HepG2 (cell line): ENCODE results near the gene NDUFB5. TPM values are rescaled to one million over a fixed set of nuclear protein-coding genes. Genes with fewer than 3 reads are reported as not detected.

Experiments
- ATAC-seq: fragments of 200-7000 bp; cut with Tn5 transposase; 3 replicates; pipeline ENCODE4 v1.9.1; 2020; ENCODE audit warnings: mild to moderate bottlenecking, moderate library complexity
- BruUV-seq: library from RNA; stranded (reverse); fragments of 400-500 nt; replicated peaks from 2 replicates; lab custom pipeline; 2021; lab: Mats Ljungman, UMichigan
- CTCF ChIA-PET: fragments of 300-600 bp; formaldehyde crosslinking; extraction: SDS; loops from one replicate; lab custom pipeline; 2021; ENCODE audit warnings: low total read pairs, inconsistent platforms, low intra/inter-chr PET ratio; lab: Yijun Ruan, JAX
- POLR2A ChIA-PET: fragments of 350-600 bp; sonication (Branson Sonifier 250); formaldehyde crosslinking; loops from one replicate; lab custom pipeline; 2020; ENCODE audit warnings: antibody characterized with exemption, inconsistent platforms; lab: Yijun Ruan, JAX
- DNase-seq: peaks from one replicate; pipeline ENCODE4 v3.0.0-alpha.2; 2015; ENCODE audit warnings: low spot score
- FAIRE-seq: peaks from 3 replicates; lab custom pipeline; 2011; peaks lifted over from hg19 to GRCh38; lab: Jason Lieb, UNC
- H2AFZ ChIP-seq: one replicate; pipeline ENCODE4 v1.6.1; 2011; ENCODE audit warnings: low read length, inconsistent platforms
- H3K27ac ChIP-seq: fragments of 300-600 bp; 3 replicates; pipeline ENCODE4 v1.8.0; 2011; ENCODE audit warnings: mixed run types, mild to moderate bottlenecking, mixed read lengths, low read length, inconsistent platforms; ENCODE audit not compliant: insufficient read depth; ENCODE audit errors: extremely low read length
- H3K27me3 ChIP-seq, 2 experiments: fragments of 200-600 bp in 1 of 2; 2 replicates in 1 of 2; 3 replicates in 1 of 2; pipeline versions ENCODE4 v1.6.0 to v1.8.0; 2011; ENCODE audit warnings: low read length in 2 of 2, mild to moderate bottlenecking in 2 of 2, moderate library complexity in 2 of 2, inconsistent platforms in 1 of 2; ENCODE audit not compliant: insufficient read depth in 2 of 2, control insufficient read depth in 1 of 2
- H3K36me3 ChIP-seq, 2 experiments: fragments of 200-600 bp in 1 of 2; replicated peaks in 1 of 2; 2 replicates in 1 of 2; 3 replicates in 1 of 2; pipeline versions ENCODE4 v1.5.1 to v1.8.0; 2011; ENCODE audit warnings: low read length in 2 of 2, inconsistent platforms in 1 of 2; ENCODE audit not compliant: insufficient read depth in 2 of 2, control insufficient read depth in 1 of 2
- H3K4me1 ChIP-seq: 2 replicates; pipeline ENCODE4 v1.5.1; 2012; ENCODE audit warnings: low read length, inconsistent platforms; ENCODE audit not compliant: insufficient read depth
- H3K4me2 ChIP-seq: 2 replicates; pipeline ENCODE4 v1.6.0; 2011; ENCODE audit warnings: low read depth, low read length, inconsistent platforms
- H3K4me3 ChIP-seq, 3 experiments: fragments of 200-600 bp in 1 of 3; sonication (generic), shearing (Covaris generic) in 1 of 3; replicated peaks in 1 of 3; 2 replicates each; pipeline ENCODE4 v1.5.1; 2011 to 2016; ENCODE audit warnings: low read length in 3 of 3, inconsistent platforms in 2 of 3, low read depth in 2 of 3, mild to moderate bottlenecking in 2 of 3, control low read depth in 1 of 3, mixed read lengths in 1 of 3; ENCODE audit not compliant: insufficient read depth in 1 of 3
- H3K79me2 ChIP-seq: one replicate; pipeline ENCODE4 v1.6.1; 2011; ENCODE audit warnings: low read length, inconsistent platforms; ENCODE audit not compliant: insufficient read depth
- H3K9ac ChIP-seq: 2 replicates; pipeline ENCODE4 v1.6.0; 2011; ENCODE audit warnings: mild to moderate bottlenecking, low read depth, low read length, inconsistent platforms; ENCODE audit not compliant: insufficient read depth
- H3K9me3 ChIP-seq: 2 replicates; pipeline ENCODE4 v1.5.1; 2012; ENCODE audit warnings: mild to moderate bottlenecking, low read length
- H4K20me1 ChIP-seq: 2 replicates; pipeline ENCODE4 v1.6.0; 2011; ENCODE audit warnings: inconsistent platforms, mild to moderate bottlenecking, low read length, moderate library complexity; ENCODE audit not compliant: insufficient read depth
- CBX5 ChIP-seq: sonication (generic); formaldehyde crosslinking; IDR thresholded peaks from 2 replicates; pipeline ENCODE4 v1.4.0; 2020; ENCODE audit warnings: missing genetic modification reagents, borderline replicate concordance
- CHCHD3 ChIP-seq: sonication (generic); formaldehyde crosslinking; IDR thresholded peaks from 2 replicates; pipeline ENCODE4 v1.8.0; 2022; ENCODE audit warnings: mild to moderate bottlenecking, missing genetic modification reagents, moderate library complexity
- CREB3 ChIP-seq: sonication (generic); formaldehyde crosslinking; IDR thresholded peaks from 2 replicates; pipeline ENCODE4 v1.5.0; 2020; ENCODE audit warnings: missing genetic modification reagents
- FOXO1 ChIP-seq: sonication (generic); formaldehyde crosslinking; IDR thresholded peaks from 2 replicates; pipeline ENCODE4 v1.4.0; 2020; ENCODE audit warnings: missing genetic modification reagents
- GPN1 ChIP-seq: sonication (generic); formaldehyde crosslinking; IDR thresholded peaks from 2 replicates; pipeline ENCODE4 v1.5.1; 2020; ENCODE audit warnings: missing genetic modification reagents, borderline replicate concordance
- HIVEP1 ChIP-seq: sonication (generic); formaldehyde crosslinking; IDR thresholded peaks from 2 replicates; pipeline ENCODE4 v1.4.0; 2020; ENCODE audit warnings: mild to moderate bottlenecking, missing genetic modification reagents
- KLF13 ChIP-seq: sonication (generic); formaldehyde crosslinking; IDR thresholded peaks from 2 replicates; pipeline ENCODE4 v1.4.0; 2020; ENCODE audit warnings: mild to moderate bottlenecking, missing genetic modification reagents
- KLF6 ChIP-seq: IDR thresholded peaks from 2 replicates; pipeline ENCODE4 v1.8.0; 2016; ENCODE audit warnings: missing biosample characterization, missing genetic modification reagents
- LCORL ChIP-seq, 2 experiments: fragments of 450-650 bp in 1 of 2; sonication (generic) in 1 of 2; formaldehyde crosslinking in 1 of 2; IDR thresholded peaks; 2 replicates each; pipeline versions ENCODE4 v1.5.0 to v1.6.1; 2017 to 2020; ENCODE audit warnings: antibody characterized with exemption in 1 of 2, missing genetic modification reagents in 1 of 2
- PAX8 ChIP-seq: sonication (generic); formaldehyde crosslinking; IDR thresholded peaks from 2 replicates; pipeline ENCODE4 v1.8.0; 2022; ENCODE audit warnings: mild to moderate bottlenecking, missing genetic modification reagents, borderline replicate concordance
- TAF1 ChIP-seq: sonication (generic); formaldehyde crosslinking; IDR thresholded peaks from 2 replicates; pipeline ENCODE4 v1.4.0; 2020; ENCODE audit warnings: missing genetic modification reagents
- THAP8 ChIP-seq: sonication (generic); formaldehyde crosslinking; IDR thresholded peaks from 2 replicates; pipeline ENCODE4 v1.5.1; 2020; ENCODE audit warnings: missing genetic modification reagents, mild to moderate bottlenecking, borderline replicate concordance
- U2AF2 ChIP-seq: fragments of 200-400 bp; formaldehyde crosslinking; IDR thresholded peaks from 2 replicates; pipeline ENCODE4 v1.6.1; 2017; ENCODE audit warnings: low read depth, mild to moderate bottlenecking, low read length
- UBTF ChIP-seq: sonication (generic); formaldehyde crosslinking; IDR thresholded peaks from 2 replicates; pipeline ENCODE4 v1.4.0; 2020; ENCODE audit warnings: mild to moderate bottlenecking, missing genetic modification reagents
- ZNF792 ChIP-seq: IDR thresholded peaks from 2 replicates; pipeline ENCODE4 v1.6.1; 2016
- ZSCAN9 ChIP-seq: IDR thresholded peaks from 2 replicates; pipeline ENCODE4 v1.6.1; 2016; ENCODE audit warnings: borderline replicate concordance
- WGBS: methylation state at CpG from one replicate; pipeline ENCODE4 v1.1.6; 2017; ENCODE audit warnings: low lambda C conversion rate; 5-methylcytosine and 5-hydroxymethylcytosine counted together
- in situ Hi-C: cut with HindIII; loops from 2 replicates; pipeline ENCODE4 v1.10.0; 2017; ENCODE audit warnings: low pct_unique_long_range_greater_than_20kb; ENCODE audit not compliant: extremely low pct_ligation_motif_present
- intact Hi-C: fragments of 100-400 bp; cut with micrococcal nuclease; formaldehyde crosslinking; loops from one replicate; pipeline ENCODE4 v1.10.0; 2022; ENCODE audit not compliant: unreplicated experiment
- polyA plus RNA-seq, 8 experiments: library from polyadenylated mRNA; depleted of rRNA in 3 of 8; stranded (reverse) in 7 of 8; unstranded in 1 of 8; fragments of >200 nt; fragmentation: Illumina TruSeq in 4 of 8; extraction: Trizol in 4 of 8; gene quantifications; 2 replicates each; pipeline versions ENCODE4 v1.2.1 to v1.2.3, GENCODE V29; 2011 to 2016; ENCODE audit warnings: low read depth in 4 of 8, missing spikeins in 1 of 8, mixed read lengths in 1 of 8; ENCODE audit not compliant: insufficient read depth in 1 of 8
- total RNA-seq, 5 experiments: library from RNA; depleted of rRNA; stranded (reverse); fragments of >200 nt; fragmentation: Illumina TruSeq; extraction: Trizol; gene quantifications; 2 replicates each; pipeline ENCODE4 v1.2.3, GENCODE V29; 2016; ENCODE audit warnings: low read depth in 1 of 5
- TF ChIP-seq, protein P1 (sequence below): IDR thresholded peaks from 2 replicates; pipeline ENCODE4 v1.6.1; 2016; ENCODE audit warnings: mild to moderate bottlenecking

NDUFB5 gene
- total and polyA plus RNA-seq, 2 of the 13 experiments (the other 11 are each of a cell fraction or from before 2014, with no cell fraction given): 43.3 to 120 TPM

GRCh38 chr3:179653096-179653797, 48.7 kb downstream of the NDUFB5 start:
- peak; percentile 45 for DNase-seq
- Histone ChIP-seq H3K27ac (peak overlapping the region; percentile 86), H2AFZ (no peak overlapping the region), H3K4me1 (peaks cover 51% of the 10 kb centered on the region), H4K20me1 (no peaks in the 10 kb centered on the region), H3K9ac (peak overlapping the region; percentile 90), H3K9me3 (no peaks in the 10 kb centered on the region), H3K4me3 (peak overlapping the region; percentile 77 to 98 (median 92)), H3K79me2 (peaks cover 46% of the 10 kb centered on the region), H3K36me3 (peaks cover 0 to 7% of the 10 kb centered on the region in 2 experiments; a peak in 2 of 5 replicates), H3K27me3 (no peaks in the 10 kb centered on the region), H3K4me2 (peak overlapping the region; percentile 87)
- BruUV-seq: no TSS peak
- POLR2A ChIA-PET: interaction anchor here (0.8 to 2.8 kb wide), 7 partner anchors 9 to 84 kb away, joined by 3 to 30 read pairs (median 5); partner anchors contain the start of genes MRPL47 and NDUFB5
- no peak for FAIRE-seq
- peak; percentile 85 for ATAC-seq
- 2% methylated on average over 19 of the region's 77 CpGs for WGBS
- in situ Hi-C loops: no loop called here
- intact Hi-C loops: loop anchor here (1.0 to 5.0 kb wide), 3 partner anchors 10 to 79 kb away; no protein-coding TSS in a partner anchor
- CTCF ChIA-PET: no interaction called here
- 0 out of 2 replicates have a peak, but pooled peaks have one; percentile 24 for TF ChIP-seq THAP8 (CRISPR knock-in tag)
- peak; percentile 65; the same call in 1 of the 2 replicates for TF ChIP-seq CHCHD3 (CRISPR knock-in tag)
- TF ChIP-seq LCORL (IDR thresholded peaks at IDR 0.05): no peak
- TF ChIP-seq LCORL (CRISPR knock-in tag; IDR thresholded peaks at IDR 0.05): peak; percentile 73; the same call in 1 of the 2 replicates
- TF ChIP-seq KLF13 (CRISPR knock-in tag): 0 out of 2 replicates have a peak, but pooled peaks have one; percentile 48
- no peak for TF ChIP-seq U2AF2
- peak; percentile 48 for TF ChIP-seq FOXO1 (CRISPR knock-in tag)
- 0 out of 2 replicates have a peak, but pooled peaks have one; percentile 43 for TF ChIP-seq HIVEP1
- peak; percentile 98 for TF ChIP-seq UBTF (CRISPR knock-in tag)
- no peak; the same call in 1 of the 2 replicates for TF ChIP-seq ZNF792 (CRISPR knock-in tag)
- peak; percentile 69; the same call in 1 of the 2 replicates for TF ChIP-seq CREB3 (CRISPR knock-in tag)
- TF ChIP-seq, protein P1, sequence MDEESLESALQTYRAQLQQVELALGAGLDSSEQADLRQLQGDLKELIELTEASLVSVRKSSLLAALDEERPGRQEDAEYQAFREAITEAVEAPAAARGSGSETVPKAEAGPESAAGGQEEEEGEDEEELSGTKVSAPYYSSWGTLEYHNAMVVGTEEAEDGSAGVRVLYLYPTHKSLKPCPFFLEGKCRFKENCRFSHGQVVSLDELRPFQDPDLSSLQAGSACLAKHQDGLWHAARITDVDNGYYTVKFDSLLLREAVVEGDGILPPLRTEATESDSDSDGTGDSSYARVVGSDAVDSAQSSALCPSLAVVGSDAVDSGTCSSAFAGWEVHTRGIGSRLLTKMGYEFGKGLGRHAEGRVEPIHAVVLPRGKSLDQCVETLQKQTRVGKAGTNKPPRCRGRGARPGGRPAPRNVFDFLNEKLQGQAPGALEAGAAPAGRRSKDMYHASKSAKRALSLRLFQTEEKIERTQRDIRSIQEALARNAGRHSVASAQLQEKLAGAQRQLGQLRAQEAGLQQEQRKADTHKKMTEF: peak; percentile 61; the same call in 1 of the 2 replicates
- TF ChIP-seq GPN1 (CRISPR knock-in tag): no peak
- 0 out of 2 replicates have a peak, but pooled peaks have one; percentile 13 for TF ChIP-seq CBX5 (CRISPR knock-in tag)
- peak; percentile 72 for TF ChIP-seq TAF1 (CRISPR knock-in tag)
- TF ChIP-seq PAX8 (CRISPR knock-in tag): peak; percentile 93; the same call in 1 of the 2 replicates
- peak; percentile 53; the same call in 1 of the 2 replicates for TF ChIP-seq ZSCAN9 (CRISPR knock-in tag)
- TF ChIP-seq KLF6: peak; percentile 43; the same call in 1 of the 2 replicates
